Stimulated activated CD8-positive, alpha-beta memory T cell treated with anti-CD3 and anti-CD28 coated beads, Interleukin-15, amount 100 ng/mL, for 48 hours (primary cell): Measurements from ENCODE around the gene ZC2HC1C.
"Not testable (repeated sequence)": the region's sequence is repeated elsewhere in the genome, so short reads cannot be mapped to it uniquely, and the experiment has no call there.

Experiments used
- DNase-seq, 2 donors: peaks; one replicate each; pipeline ENCODE4 v3.0.0-alpha.2; 2020; ENCODE audit warnings: low read depth in 2 of 2

ZC2HC1C gene

GRCh38 chr14:75094896-75095295 is 25.5 kb downstream of the ZC2HC1C start:
- DNase-seq, result no peak

GRCh38 chr14:75095690-75096089 is 26.2 kb downstream of the ZC2HC1C start:
- no peak for DNase-seq

GRCh38 chr14:75096959-75097358 is 27.5 kb downstream of the ZC2HC1C start:
- no peak for DNase-seq

- no peak for DNase-seq
These were observed 28.8 kb downstream of the ZC2HC1C start for GRCh38 chr14:75098212-75098611.

GRCh38 chr14:75098682-75099081 is 29.2 kb downstream of the ZC2HC1C start:
- no peak for DNase-seq

GRCh38 chr14:75101491-75101890 is 32.0 kb downstream of the ZC2HC1C start:
- no peak for DNase-seq

- no peak for DNase-seq
These were observed 37.7 kb downstream of the ZC2HC1C start for GRCh38 chr14:75107186-75107585.

GRCh38 chr14:75109877-75110276 is 40.4 kb downstream of the ZC2HC1C start:
- DNase-seq, result no peak

- DNase-seq, result no peak
These were observed 44.6 kb downstream of the ZC2HC1C start for GRCh38 chr14:75113932-75114539.

GRCh38 chr14:75119056-75119455 is 49.6 kb downstream of the ZC2HC1C start:
- DNase-seq, result no peak

- no peak for DNase-seq
These were observed 51.3 kb downstream of the ZC2HC1C start for GRCh38 chr14:75120541-75121291.

- no peak for DNase-seq
These were observed 52.1 kb downstream of the ZC2HC1C start for GRCh38 chr14:75121552-75121951.

GRCh38 chr14:75123991-75124390 is 54.5 kb downstream of the ZC2HC1C start:
- no peak for DNase-seq

- no peak for DNase-seq
These were observed 56.2 kb downstream of the ZC2HC1C start for GRCh38 chr14:75125617-75126016.

- DNase-seq, result no peak
These were observed 56.7 kb downstream of the ZC2HC1C start for GRCh38 chr14:75126121-75126544.

- peak; percentile 85 to 86 for DNase-seq
These were observed 57.4 kb downstream of the ZC2HC1C start, which contains the start of gene NEK9 for GRCh38 chr14:75126679-75127473. TSS of gene NEK9 (minus strand) at chr14:75127048. CDS start at chr14:75126921, 127 bp downstream.

- DNase-seq, result not testable (repeated sequence)
These were observed 58.0 kb downstream of the ZC2HC1C start for GRCh38 chr14:75127474-75127820.

- no peak for DNase-seq
These were observed 58.6 kb downstream of the ZC2HC1C start for GRCh38 chr14:75127903-75128595.

- no peak for DNase-seq
These were observed 59.2 kb downstream of the ZC2HC1C start for GRCh38 chr14:75128596-75128990.
